ENCODE measurements around the gene NT5C. TPM values are rescaled to one million over a fixed set of nuclear protein-coding genes. Genes with fewer than 3 reads are reported as not detected.

NT5C gene
- polyA plus RNA-seq, 4 donors = 33.1 to 68.4 (median 48.5) TPM

DNA sequence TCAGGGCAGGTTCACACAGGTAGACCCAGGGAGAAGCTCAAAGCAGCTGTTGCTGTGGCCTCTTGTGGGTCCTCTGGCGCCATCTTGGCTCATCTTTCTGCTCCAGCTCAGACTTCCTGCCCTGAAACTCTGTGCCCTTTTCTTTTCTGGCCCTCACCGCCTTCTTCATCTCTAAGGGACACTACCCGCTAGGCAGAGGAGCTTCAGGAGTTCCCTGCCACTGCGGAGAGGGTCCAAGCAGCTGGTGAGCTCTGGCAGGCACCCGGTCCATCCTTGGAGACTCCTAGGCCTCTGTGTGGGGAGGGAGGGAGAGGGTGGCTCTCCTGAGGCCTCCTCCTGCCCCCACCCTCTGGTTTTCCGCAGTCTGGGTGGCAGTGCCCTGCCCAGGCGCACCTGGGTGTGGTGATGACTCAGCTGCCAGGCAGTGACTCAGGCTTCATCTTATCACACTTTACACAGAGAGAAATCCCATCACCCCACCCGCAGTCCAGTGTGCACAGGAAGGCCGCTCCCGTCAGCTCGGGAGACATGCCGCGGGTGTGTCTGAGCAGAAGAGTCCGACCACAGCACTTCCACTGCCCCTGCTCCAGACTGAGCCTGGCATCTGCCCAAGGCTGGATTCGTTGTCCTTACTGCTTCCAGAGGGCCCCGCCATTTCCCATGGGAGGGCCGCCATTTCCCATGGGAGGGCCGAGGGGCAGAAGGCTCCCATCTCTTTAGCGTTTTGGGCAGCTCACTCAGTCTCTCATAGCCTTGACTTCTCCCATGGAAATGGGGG is 7.3 kb downstream of the NT5C start:
- DNase-seq (ENCODE audit: low read depth in 4 of 4, low spot score in 3 of 4) = no peak

DNA sequence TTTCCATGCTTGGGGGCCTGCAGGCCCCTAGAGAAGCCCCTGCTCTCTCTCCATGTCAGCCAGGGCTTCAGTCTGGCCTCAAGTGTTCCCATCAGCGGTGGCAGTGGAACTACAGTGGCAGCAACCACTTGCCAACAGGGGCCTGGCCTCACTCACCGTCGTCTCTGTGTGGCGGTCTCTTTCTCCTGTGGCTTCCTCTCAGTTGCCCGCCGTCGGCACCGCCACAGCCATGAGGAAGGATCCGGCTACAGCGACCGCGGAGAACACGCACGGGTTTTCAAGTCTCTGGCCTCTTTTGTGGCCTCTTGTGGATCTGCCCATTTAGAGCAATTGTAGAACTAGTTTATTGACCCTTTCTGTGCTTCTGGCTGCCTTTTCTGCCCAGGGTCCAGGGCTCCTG is 13.2 kb downstream of the NT5C start:
- no peak for DNase-seq (ENCODE audit: low read depth in 4 of 4, low spot score in 3 of 4)

DNA sequence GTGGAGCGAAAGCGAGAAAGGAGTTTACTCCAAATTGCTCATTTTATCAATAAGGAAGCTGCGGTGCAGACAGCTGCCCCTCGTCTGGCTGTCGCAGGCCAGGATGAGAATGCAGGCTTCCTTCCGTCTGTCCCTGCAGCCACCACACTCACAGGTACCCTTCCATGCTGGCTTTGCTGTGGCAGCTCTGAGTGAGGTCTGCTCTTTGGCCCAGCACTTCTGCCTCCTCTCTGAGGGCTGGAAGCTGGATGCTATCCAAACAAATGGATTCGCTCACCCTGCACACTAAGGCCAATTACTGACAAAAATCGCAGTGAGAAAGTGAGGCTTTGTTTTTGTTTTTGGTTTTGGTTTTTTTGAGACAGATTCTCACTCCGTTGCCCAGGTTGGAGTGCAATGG is 14.8 kb downstream of the NT5C start:
- DNase-seq (ENCODE audit: low read depth in 4 of 4, low spot score in 3 of 4) = no peak

DNA sequence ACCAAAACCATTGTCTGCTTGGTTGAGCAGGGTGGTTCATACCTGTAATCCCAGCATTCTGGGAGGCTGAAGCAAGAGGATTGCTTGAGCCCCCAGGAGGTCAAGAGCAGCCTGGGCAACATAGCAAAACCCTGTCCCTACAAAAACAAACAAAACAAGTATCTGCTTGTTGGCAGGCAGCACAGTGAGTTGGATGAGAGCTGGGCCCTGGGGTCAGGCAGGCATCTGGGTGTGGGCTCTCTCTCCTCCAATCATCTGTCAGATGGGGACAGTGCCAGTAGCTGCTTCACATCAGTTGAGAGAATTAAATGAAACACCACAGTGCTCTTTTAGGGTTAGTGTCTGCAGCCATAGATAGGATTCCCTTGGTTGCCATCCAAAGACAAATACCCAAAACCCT is 16.0 kb downstream of the NT5C start:
- no peak for DNase-seq (ENCODE audit: low read depth in 4 of 4, low spot score in 3 of 4)

DNA sequence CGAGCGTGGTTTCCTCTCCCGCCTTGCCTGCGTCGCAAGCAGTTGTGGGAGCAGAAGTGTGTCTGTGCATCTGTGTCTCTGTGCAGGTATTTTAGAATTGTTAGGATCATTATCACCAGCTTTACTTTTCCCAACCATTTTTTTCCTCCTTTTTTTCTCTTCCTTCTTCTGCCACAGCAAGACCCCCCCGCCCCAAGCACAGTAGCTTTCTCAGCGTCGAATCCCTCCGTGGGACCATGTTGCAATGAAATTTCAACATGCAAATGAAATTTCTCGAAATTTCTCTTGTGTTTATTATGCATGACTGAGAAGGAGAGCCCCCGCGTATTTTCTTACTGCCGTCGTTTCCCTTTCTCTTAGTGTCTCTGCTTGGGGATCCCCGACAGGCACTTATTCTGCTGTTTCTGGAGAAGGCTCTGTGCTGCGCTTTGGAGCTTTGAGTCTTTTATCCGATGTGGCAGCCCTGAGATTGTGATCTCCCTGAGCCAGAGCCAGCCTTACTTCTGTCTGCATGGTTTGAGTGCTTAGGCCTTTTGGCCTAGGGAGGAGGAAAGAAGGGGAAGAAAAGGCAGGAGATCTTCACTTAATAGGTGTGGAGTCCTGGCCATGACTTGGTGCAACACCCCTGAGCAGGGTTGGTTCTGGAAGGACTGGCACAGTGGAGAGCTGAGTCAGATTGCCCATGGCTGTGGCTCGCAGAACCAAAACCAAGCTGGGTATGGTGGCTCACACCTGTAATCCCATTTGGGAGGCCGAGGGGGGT is 16.8 kb downstream of the NT5C start:
- DNase-seq (ENCODE audit: low read depth in 4 of 4, low spot score in 3 of 4) = no peak

DNA sequence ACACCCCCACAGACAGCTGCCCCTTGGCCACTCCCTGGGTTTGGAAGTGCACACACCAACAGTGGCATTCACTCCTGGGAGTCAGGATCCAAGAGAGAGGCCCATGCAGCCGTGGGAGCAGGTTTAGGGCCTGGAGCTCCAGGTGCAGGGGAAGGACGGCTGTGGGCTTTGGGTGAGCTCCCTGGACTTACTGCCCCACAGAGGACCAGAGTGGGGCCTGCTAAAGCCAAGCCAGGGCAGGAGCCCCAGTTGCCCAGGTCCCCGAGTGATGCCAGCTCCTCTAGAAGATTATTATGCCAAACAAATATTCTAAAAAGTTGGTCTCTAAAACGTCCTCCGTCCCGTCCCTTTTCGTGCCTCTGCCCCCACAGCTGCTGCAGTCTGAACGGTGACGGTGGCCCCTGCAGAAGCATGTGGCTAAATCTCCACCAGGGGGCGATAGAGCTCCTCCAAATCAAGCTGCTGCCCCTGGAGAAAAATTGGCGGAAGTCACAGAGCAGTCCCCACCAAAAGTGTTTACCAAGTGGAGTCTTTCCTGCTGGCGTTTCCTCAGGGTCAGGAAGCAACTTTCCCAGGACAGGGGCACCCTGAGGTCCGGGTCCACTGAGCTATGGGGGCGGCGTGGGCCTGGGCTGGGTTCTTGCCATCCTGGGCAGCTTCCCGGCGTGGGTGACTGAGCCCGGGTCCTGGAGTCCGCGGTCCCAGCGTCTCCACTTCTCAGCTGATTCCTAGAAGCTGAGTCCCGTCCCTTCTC is 17.6 kb downstream of the NT5C start:
- peak; percentile 87 to 90 (median 88) for DNase-seq (ENCODE audit: low read depth in 4 of 4, low spot score in 3 of 4)

DNA sequence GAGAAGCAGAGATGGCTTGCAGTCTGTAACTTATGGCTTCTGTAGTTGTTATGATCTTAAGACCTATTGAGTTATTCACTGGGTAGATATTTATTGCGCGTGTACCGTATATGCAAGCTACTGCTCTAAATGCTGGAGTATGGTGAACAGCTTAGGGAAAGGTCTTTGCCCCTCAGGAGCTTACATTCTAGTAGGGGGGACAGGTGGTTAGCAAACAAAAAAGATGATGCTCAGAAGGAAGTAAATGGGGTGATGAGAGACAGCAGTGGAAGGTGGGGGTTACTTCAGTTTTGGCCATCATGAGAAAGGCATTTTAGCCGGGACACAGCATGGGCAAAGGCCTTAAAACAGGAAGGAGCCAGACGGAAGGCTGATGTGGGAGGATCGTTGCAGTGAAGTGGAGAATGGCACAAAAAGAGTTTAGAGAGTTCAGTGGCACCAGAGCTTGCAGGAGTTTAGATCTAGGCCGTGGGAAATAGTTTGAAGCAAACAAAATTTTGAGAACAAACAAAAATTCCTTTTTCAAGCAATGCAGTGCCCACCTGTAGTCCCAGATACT is 19.7 kb downstream of the NT5C start:
- no peak for DNase-seq (ENCODE audit: low read depth in 4 of 4, low spot score in 3 of 4)

DNA sequence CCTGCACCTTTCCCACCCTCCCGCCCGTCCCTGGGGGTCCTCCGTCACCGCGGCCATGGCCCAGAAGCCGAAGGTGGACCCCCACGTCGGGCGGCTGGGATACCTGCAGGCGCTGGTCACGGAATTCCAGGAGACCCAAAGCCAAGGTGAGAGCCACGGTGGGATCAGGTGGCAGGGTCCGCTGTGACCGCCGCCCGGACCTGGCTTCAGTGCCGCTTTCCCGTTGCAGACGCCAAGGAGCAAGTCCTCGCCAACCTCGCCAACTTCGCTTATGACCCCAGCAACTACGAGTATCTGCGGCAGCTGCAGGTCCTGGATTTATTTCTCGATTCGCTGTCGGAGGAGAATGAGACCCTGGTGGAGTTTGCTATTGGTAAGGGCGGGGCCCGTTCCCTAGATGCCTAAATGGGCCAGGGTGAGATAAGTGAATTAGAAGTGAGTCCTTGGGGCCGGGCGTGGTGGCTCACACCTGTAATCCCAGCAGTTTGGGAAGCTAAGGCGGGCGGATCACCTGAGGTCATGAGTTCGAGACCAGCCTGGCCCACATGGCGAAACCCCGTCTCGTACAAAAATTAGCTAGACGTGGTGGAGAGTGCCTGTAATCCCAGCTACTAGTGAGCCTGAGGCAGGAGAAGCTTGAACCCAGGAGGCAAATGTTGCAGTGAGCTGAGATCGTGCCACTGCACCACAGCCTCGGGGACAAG is 21.2 kb downstream of the NT5C start:
- no peak for DNase-seq (ENCODE audit: low read depth in 4 of 4, low spot score in 3 of 4)

DNA sequence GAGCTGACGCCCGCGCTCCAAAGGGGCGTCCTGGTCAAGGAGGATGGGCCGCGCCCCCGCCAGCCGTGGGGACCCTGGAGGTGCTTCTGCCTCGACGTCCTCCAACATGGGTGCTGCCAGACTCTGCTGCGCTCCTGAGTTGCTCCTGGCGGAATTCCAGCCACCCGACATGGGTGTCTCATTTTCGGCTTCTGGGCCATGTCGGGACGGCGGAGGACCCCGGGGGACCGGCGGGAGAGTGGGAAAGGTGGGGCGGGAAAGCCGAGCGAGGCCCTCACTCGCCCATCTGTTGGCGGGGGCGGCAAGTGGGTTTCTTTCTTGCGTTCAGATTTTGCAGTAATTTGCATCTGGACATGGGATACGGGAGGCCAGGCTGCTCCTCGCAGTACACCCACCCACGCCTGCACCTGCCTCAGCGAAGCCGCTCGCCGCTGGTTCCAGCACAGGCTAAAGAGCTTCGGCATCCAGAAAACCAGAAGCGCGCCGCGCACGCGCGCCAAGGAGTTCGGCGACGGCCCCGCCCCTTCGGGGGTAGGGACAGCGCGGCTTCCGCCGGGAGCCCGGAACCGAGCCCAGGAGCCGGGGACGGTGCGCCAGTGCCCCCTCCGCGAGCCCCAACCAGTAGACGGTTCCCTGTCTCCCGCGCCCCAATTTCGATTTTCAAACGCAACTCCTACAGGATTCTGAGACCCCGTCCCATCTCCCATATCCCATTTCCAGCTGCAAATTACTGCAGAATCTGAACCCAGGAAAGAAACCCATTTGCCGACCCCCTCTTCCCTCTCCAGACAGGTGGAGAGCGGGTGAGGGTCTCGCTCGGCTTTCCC is 21.9 kb downstream of the NT5C start, which contains the start of gene ARMC7:
Gene ARMC7, plus strand, starts transcription at position 563 of the 827 bp plus-strand sequence. CDS start 320 bp downstream, outside the sequence.
- DNase-seq (ENCODE audit: low read depth in 4 of 4, low spot score in 3 of 4) = no peak

DNA sequence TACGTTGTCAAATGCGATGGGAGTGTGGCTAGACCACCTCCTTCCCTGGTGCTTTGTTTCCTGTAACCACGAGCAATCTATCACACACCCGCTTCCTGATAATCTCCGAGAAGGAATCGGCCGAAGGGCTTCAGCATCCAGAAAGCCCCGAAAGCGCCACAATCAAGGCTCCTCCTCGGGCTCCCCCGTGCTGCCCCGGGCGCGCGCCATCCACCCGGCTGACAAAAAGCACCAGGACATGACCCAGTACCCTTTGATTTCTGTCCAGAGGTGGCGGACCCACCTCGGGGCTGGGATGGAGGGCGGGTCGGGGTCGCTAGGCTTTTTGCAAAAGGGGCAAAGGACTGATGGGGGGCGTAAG is 22.5 kb downstream of the NT5C start:
- no peak for DNase-seq (ENCODE audit: low read depth in 4 of 4, low spot score in 3 of 4)

DNA sequence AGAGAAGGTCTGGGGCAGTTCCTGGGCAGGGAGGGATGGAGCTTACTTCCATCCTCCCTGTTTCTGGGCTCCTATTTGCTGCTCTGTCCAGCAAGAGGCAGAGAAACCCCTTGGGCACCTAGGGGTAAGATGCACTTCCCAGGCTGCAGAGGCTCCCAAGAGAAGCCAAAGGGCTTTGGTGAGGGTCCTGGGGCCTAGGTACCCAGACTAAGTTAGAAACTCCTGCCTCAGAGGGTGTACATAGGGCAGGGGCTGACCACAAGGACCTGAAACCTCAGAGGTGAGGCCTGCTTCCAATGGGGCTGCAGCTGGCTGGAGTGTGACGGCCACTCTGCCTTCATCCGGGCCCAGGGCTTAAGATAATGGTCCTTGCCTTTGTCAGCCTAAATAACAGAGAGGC is 23.3 kb downstream of the NT5C start:
- DNase-seq (ENCODE audit: low read depth in 4 of 4, low spot score in 3 of 4) = no peak

DNA sequence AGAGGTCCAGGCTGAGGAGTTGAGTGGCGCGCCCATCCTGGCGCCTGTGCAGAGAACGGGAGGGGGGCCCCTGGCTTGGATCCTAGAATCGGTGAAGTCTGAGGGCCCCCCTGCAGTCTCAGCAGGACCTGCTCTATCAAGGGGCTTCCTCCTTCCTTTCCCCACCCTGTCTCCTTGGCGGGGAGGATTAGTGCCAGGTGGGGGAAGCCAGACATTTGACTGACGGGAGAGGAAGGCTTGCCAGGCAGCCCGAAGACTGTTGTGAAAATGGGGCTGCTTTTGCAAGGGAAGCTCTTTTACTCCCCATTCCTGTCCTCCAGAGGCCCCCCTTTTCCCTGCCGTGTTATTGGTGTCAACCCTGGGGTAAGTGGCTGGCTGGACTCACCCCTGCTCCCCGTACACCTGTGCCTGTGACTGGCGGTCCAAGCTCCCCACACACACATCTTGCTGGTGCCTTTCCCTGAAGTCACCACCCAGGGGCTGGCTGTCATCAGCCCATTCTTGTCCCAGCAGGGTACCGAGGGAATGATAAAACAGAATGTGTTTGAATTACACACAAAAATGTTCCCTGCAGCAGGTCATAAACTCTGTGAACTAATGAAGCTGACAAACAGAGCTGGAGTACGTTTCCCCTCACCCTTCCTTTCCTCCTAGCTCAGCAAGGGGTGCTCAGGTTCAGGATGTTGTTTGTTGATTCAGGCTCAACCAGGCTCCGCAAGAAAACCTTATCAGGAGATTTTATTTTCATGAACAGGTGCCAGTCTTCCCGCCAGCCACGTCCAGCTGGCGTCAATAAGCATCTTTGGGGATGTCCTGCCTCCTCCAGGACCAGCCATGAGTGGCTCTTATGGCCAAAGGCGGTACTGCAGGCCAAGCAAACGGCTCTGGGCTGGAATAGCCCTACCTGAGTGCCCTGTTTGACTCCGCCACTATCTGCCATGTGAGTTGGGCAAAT is 26.1 kb downstream of the NT5C start:
- no peak for DNase-seq (ENCODE audit: low read depth in 4 of 4, low spot score in 3 of 4)

DNA sequence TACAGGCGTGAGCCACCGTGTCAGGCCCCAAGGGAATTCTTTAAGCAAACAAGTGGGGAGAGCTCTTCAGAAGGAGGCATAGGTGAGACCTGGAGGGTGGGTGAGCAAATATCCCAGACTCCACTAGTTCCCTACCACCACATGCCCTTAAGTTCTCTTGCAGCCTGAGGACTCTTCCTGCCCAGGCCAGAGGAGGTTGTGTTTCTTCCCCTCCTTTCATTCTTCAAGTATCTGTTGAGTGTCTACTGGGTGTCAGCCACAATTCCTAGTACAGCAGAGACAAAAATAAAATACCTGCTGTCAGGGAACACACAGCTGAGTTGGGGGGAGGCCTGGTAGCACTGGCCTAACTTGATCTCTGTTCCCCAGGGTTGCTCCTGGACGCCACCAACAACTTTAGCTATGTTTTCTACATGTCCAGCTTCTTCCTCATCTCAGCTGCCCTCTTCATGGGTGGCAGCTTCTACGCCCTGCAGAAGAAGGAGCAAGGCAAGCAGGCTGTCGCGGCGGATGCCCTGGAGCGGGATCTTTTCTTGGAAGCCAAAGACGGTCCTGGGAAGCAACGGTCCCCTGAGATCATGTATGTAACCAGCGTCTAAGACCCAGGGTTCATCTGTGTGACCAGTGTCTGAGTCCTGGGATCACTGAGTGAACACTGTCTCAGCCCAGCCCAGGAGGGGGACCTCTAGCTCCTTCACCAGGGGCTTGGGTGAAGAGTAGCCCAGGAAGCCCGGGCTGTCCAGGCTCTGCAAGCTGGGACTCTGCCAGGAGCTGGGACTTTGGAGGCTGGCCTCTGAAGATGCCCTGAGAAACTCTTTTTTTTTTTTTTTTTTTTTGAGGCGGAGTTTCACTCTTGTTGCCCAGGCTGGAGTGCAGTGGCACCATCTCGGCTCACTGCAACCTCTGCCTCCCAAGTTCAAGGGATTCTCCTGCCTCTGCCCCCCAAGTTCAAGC is 27.7 kb downstream of the NT5C start:
- DNase-seq (ENCODE audit: low read depth in 4 of 4, low spot score in 3 of 4) = no peak

DNA sequence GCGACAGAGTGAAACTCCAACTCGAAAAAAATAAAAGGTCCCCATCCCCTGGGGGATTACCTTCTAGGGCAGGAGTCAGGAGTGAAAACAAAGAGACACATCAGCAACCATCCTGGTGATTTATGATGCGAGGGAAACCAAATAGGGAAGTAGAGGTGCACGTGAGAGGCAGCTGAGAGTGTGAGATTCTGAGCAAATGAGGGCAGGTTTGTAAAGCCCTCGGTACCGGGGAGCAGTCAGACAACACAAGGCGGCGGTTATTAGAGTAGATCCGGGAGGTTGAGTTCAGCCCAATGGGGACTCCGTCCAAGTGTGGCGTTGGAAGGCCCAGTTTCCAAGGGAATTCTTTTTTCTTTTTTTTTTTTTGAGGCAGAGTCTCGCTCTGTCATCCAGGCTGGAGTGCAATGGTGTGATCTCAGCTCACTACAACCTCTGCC is 29.1 kb downstream of the NT5C start:
- no peak for DNase-seq (ENCODE audit: low read depth in 4 of 4, low spot score in 3 of 4)

DNA sequence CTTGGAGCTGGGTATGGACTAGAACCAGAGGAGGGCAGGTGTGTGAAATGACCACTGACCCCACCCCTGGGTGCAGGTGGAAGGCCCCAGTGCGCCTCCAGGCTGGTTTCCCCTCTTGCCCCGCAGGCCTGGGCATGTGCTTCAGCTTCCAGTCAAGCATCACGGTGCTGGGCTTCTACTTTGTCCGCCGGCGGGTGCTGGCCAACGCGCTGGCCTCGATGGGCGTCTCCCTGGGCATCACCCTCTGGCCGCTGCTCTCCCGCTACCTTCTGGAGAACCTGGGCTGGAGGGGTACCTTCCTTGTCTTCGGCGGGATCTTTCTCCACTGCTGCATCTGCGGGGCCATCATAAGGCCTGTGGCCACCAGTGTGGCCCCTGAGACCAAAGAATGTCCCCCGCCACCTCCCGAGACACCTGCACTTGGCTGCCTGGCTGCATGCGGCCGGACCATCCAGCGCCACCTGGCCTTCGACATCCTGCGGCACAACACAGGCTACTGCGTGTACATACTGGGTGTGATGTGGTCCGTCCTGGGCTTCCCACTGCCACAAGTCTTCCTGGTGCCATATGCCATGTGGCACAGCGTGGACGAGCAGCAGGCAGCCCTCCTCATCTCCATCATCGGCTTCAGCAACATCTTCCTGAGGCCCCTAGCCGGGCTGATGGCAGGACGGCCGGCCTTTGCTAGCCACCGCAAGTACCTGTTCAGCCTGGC is 31.5 kb downstream of the NT5C start:
- DNase-seq (ENCODE audit: low read depth in 4 of 4, low spot score in 3 of 4) = no peak

DNA sequence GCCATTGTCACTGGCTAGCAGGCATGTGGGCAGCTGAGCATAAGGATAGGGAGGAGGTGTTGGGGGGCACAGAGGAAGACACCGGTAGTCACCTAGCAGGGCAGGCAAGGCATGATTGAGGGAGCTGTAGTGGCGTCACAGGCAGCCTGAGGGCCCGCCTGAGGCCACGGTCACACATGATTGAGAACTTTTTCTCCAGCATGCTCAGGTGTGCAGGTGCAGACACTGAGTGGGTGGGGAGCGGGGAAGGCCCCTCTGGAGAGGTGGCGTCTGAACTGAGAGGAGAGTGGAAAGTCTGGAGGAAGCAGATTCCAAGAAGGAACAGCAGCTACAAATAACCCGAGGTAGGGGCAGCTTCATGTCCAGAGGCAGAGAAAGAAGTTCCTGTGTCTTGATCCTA is 32.7 kb downstream of the NT5C start:
- no peak for DNase-seq (ENCODE audit: low read depth in 4 of 4, low spot score in 3 of 4)

DNA sequence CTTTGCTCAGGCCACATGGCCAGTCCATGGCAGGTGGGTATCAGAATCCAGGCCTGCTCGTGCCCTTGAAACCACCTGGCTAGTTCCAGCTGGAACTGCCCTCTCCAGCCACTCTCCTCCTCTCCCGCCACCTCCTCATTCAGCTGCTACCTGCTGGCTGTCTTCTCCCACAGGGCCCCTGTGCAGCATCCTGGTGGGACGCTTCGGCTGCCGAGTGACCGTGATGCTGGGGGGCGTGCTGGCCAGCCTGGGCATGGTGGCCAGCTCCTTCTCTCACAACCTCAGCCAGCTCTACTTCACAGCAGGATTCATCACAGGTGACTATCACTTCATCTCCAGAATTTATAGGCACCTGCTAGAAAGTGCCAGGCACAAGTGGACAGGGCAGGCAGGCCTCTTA is 33.7 kb downstream of the NT5C start:
- DNase-seq (ENCODE audit: low read depth in 4 of 4, low spot score in 3 of 4) = no peak

All from left renal pelvis (tissue), 4 donors.